Natural killer cell (primary cell): ENCODE results near the gene TMEM269. TPM values are rescaled to one million over a fixed set of nuclear protein-coding genes. Genes with fewer than 3 reads are reported as not detected.

ENCODE experiments used
- ATAC-seq, 3 donors: fragments of 150-1000 bp in 2 of 3; fragments of 200-7000 bp in 1 of 3; cut with Tn5 transposase; 1 replicate in 1 of 3; 2 replicates in 2 of 3; pipeline ENCODE4 v1.10.0; 2021; ENCODE audit warnings: mild to moderate bottlenecking in 2 of 3, moderate library complexity in 2 of 3
- DNase-seq, 2 donors: peaks; one replicate each; pipeline versions ENCODE4 v3.0.0 to v3.0.0-alpha.2; 2013 to 2021; ENCODE audit warnings: mixed read lengths in 1 of 2
- H3K27ac ChIP-seq: one replicate; pipeline ENCODE4 v1.5.1; 2013; ENCODE audit warnings: mild to moderate bottlenecking, low read length
- H3K27me3 ChIP-seq: one replicate; pipeline ENCODE4 v1.6.1; 2013; ENCODE audit warnings: low read length; ENCODE audit not compliant: control insufficient read depth, insufficient read depth
- H3K36me3 ChIP-seq: one replicate; pipeline ENCODE4 v1.6.1; 2013; ENCODE audit warnings: low read length; ENCODE audit not compliant: control insufficient read depth, insufficient read depth
- H3K4me1 ChIP-seq: one replicate; pipeline ENCODE4 v1.6.1; 2013; ENCODE audit warnings: low read length; ENCODE audit not compliant: control insufficient read depth, insufficient read depth
- H3K4me3 ChIP-seq: one replicate; pipeline ENCODE4 v1.5.1; 2013; ENCODE audit warnings: low read length
- H3K9me3 ChIP-seq: one replicate; pipeline ENCODE4 v1.6.1; 2013; ENCODE audit warnings: low read length; ENCODE audit not compliant: control insufficient read depth, insufficient read depth
- H3K27ac Mint-ChIP-seq, 2 donors: one replicate each; pipeline ENCODE4 v1.8.0; 2022; ENCODE audit warnings: mild to moderate bottlenecking in 2 of 2, mixed read lengths in 2 of 2, moderate library complexity in 1 of 2
- H3K27me3 Mint-ChIP-seq, 2 donors: one replicate each; pipeline ENCODE4 v1.8.0; 2022; ENCODE audit warnings: low read depth in 2 of 2, mixed read lengths in 2 of 2
- H3K36me3 Mint-ChIP-seq: one replicate; pipeline ENCODE4 v1.8.0; 2022; ENCODE audit warnings: mixed read lengths
- H3K4me1 Mint-ChIP-seq, 2 donors: one replicate each; pipeline ENCODE4 v1.8.0; 2022; ENCODE audit warnings: mixed read lengths in 2 of 2
- H3K4me3 Mint-ChIP-seq: one replicate; pipeline ENCODE4 v1.8.0; 2022; ENCODE audit warnings: mild to moderate bottlenecking, moderate library complexity, mixed read lengths
- H3K9me3 Mint-ChIP-seq, 2 donors: one replicate each; pipeline ENCODE4 v1.8.0; 2022; ENCODE audit warnings: mixed read lengths in 2 of 2
- CTCF ChIP-seq: fragments of 200-600 bp; IDR thresholded peaks from one replicate; pipeline ENCODE4 v1.8.0; 2022; ENCODE audit warnings: antibody characterized with exemption
- WGBS: methylation state at CpG from one replicate; pipeline ENCODE4 v1.1.7; 2013; ENCODE audit warnings: missing lambda C conversion rate; ENCODE audit not compliant: insufficient coverage; 5-methylcytosine and 5-hydroxymethylcytosine counted together
- intact Hi-C: fragments of 100-400 bp; cut with micrococcal nuclease; formaldehyde crosslinking; loops from one replicate; pipeline ENCODE4 v1.14.2; 2022
- total RNA-seq, 4 donors: library from RNA; stranded (reverse); fragments of 120-200 nt in 1 of 4; gene quantifications; one replicate each; pipeline versions ENCODE4 v1.2.3 to v1.2.4, GENCODE V29; 2013 to 2022

The TMEM269 gene
- total RNA-seq, 3 donors from 2014 or later (not counting 1 experiment from before 2014, with no cell fraction given): 0.18 to 1.4 (median 0.33) TPM

- peaks cover 10% of the 10 kb centered on the region for H3K4me1 ChIP-seq
- whole genome bisulfite sequencing: under 1% methylated on average over 59 of the region's 66 CpGs
Measured at GRCh38 chr1:42816585-42817439, 32.0 kb downstream of the TMEM269 start, which contains the start of the genes ERMAP and SVBP. TSS of gene ERMAP (plus strand) at chr1:42817122. CDS start at chr1:42830449, 13,327 bp downstream. TSS of gene SVBP (minus strand) at chr1:42817397. CDS start at chr1:42816544, 853 bp downstream.

GRCh38 chr1:42817440-42817767 lies 32.6 kb downstream of the TMEM269 start:
- Histone ChIP-seq H3K27me3 (no peaks in the 10 kb centered on the region), H3K4me3 (peak overlapping the region; percentile 41), H3K4me1 (peaks cover 10% of the 10 kb centered on the region), H3K27ac (no peak overlapping the region), H3K36me3 (no peaks in the 10 kb centered on the region), H3K9me3 (no peaks in the 10 kb centered on the region)
- intact Hi-C loops: loop anchor here (1.0 kb wide), 2 partner anchors 29 to 50 kb away; partner anchors contain the start of genes C1orf50, P3H1 and ZNF691
- peak overlapping the region; percentile 80 to 84 for H3K27ac Mint-ChIP-seq
- WGBS: under 1% methylated on average over 12 of the region's 13 CpGs
- no peak for ATAC-seq
- no peak for DNase-seq
- H3K36me3 Mint-ChIP-seq: no peaks in the 10 kb centered on the region
- peak overlapping the region; percentile 80 for H3K4me3 Mint-ChIP-seq
- no peak for TF ChIP-seq CTCF
- H3K9me3 Mint-ChIP-seq: no peaks in the 10 kb centered on the region
- H3K4me1 Mint-ChIP-seq: peaks cover 19 to 31% of the 10 kb centered on the region in 2 donors
- no peaks in the 10 kb centered on the region for H3K27me3 Mint-ChIP-seq

More at GRCh38 chr1:42816585-42817439, 32.0 kb downstream of the TMEM269 start, which contains the start of the genes ERMAP and SVBP:
- no peak for TF ChIP-seq CTCF
- no peaks in the 10 kb centered on the region for H3K36me3 ChIP-seq
- H3K4me3 ChIP-seq: peak within 1 kb of the TSS; percentile 84
- DNase-seq: peak; percentile 92 to 96
- no peaks in the 10 kb centered on the region for H3K9me3 ChIP-seq
- H3K27ac ChIP-seq: peak within 1 kb of the TSS; percentile 83
- peak; percentile 86 to 96 (median 90) for ATAC-seq
- Mint-ChIP-seq H3K27me3 (no peaks in the 10 kb centered on the region), H3K9me3 (no peaks in the 10 kb centered on the region), H3K27ac (peak within 1 kb of the TSS; percentile 80 to 84), H3K4me1 (peaks cover 19 to 31% of the 10 kb centered on the region in 2 donors), H3K36me3 (no peaks in the 10 kb centered on the region), H3K4me3 (peak within 1 kb of the TSS; percentile 80)
- no peaks in the 10 kb centered on the region for H3K27me3 ChIP-seq
- intact Hi-C loops: loop anchor here (1.0 kb wide), 2 partner anchors 29 to 50 kb away; partner anchors contain the start of genes C1orf50, P3H1 and ZNF691

- TF ChIP-seq CTCF: no peak
- Histone ChIP-seq H3K36me3 (no peaks in the 10 kb centered on the region), H3K27ac (no peak overlapping the region), H3K27me3 (no peaks in the 10 kb centered on the region), H3K4me1 (peaks cover 10% of the 10 kb centered on the region), H3K9me3 (no peaks in the 10 kb centered on the region), H3K4me3 (no peak overlapping the region)
- Mint-ChIP-seq H3K4me1 (peaks cover 19 to 31% of the 10 kb centered on the region in 2 donors), H3K27ac (no peak overlapping the region), H3K27me3 (no peaks in the 10 kb centered on the region), H3K36me3 (no peaks in the 10 kb centered on the region), H3K9me3 (no peaks in the 10 kb centered on the region), H3K4me3 (peak overlapping the region; percentile 80)
- intact Hi-C loops: loop anchor here (1.0 kb wide), 2 partner anchors 28 to 51 kb away; partner anchors contain the start of genes C1orf50, P3H1 and ZNF691
- ATAC-seq (no peak), DNase-seq (no peak)
- 98% methylated on average over 3 of the region's 3 CpGs for WGBS
Measured at GRCh38 chr1:42817976-42818375, 33.2 kb downstream of the TMEM269 start.
